G401 (cell line): ENCODE measurements around the gene TENM3. TPM values are rescaled to one million over a fixed set of nuclear protein-coding genes. Genes with fewer than 3 reads are reported as not detected.

ENCODE experiments used
- DNase-seq: peaks from one replicate; pipeline ENCODE4 v3.0.0-alpha.2; 2015; ENCODE audit warnings: low spot score
- in situ Hi-C: cut with HindIII; loops from 2 replicates; pipeline ENCODE4 v1.10.0; 2016; ENCODE audit warnings: low sequenced_read_pairs, mixed read lengths
- total RNA-seq: library from RNA; depleted of rRNA; stranded (reverse); fragments of >200 nt; shearing (Covaris generic); gene quantifications from 2 replicates; pipeline ENCODE4 v1.2.3, GENCODE V29; 2014

The TENM3 gene
- total RNA-seq, 1 experiment from 2014 or later = 0.03 TPM

DNA sequence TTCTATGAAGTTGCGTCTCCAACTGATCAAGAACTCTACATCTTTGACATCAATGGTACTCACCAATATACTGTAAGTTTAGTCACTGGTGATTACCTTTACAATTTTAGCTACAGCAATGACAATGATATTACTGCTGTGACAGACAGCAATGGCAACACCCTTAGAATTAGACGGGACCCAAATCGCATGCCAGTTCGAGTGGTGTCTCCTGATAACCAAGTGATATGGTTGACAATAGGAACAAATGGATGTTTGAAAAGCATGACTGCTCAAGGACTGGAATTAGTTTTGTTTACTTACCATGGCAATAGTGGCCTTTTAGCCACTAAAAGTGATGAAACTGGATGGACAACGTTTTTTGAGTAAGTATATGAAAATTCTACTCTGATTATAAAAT, 511.7 kb downstream of the TENM3 start:
- in situ Hi-C loops = no loop called here
- no peak for DNase-seq

DNA sequence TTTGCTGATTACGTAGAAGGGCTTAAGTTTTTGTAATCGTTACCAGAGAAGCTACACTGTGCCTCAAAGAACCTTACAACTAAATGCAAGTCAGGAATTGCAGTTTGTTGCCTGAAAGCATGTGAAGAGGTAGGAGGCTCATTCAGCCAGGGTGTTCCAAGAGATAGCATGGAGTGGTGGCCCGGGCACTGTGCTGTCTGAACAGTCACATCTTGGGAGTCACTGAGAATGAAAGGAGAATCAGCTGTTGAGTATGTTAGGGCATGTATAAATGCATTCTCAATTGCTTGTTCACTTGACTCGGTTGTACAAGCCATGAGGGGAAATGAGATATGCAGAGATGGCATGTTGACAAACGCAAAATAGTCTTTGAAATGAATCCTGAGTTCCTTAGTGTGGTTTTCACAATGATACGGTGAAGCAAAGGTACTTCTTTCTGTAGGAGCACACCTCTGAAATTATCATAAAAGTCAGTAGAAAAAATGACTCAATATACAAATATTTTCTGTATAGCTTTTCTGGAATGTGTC, 513.0 kb downstream of the TENM3 start:
- in situ Hi-C loops = no loop called here

GRCh38 chr4:182758273-182758672, 515.1 kb downstream of the TENM3 start:
- in situ Hi-C loops = no loop called here
- no peak for DNase-seq

More for the DNA sequence above, 513.0 kb downstream of the TENM3 start:
- DNase-seq = no peak

GRCh38 chr4:182760551-182761043, 517.4 kb downstream of the TENM3 start:
- no peak for DNase-seq

DNA sequence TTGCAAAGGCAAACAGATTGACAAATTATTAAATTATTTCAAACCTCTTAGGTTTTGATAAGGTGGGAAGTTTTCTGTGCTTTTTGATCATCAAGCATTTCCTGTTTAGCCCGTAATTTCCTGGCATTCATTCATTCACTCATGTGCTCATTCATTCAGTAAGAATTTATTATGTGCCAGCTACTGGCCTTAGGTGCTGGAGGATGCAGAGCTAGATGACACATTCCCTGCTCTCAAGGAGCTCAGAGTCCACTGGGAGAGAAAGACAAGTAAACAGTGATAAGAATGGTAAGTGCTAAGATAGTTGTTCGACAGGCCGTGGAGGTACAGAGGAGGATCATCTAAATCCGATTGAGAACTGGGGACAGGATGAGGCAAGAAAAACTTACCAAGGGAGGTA, 520.9 kb downstream of the TENM3 start:
- DNase-seq = no peak
- in situ Hi-C loops = no loop called here

More at GRCh38 chr4:182760551-182761043, 517.4 kb downstream of the TENM3 start:
- in situ Hi-C loops = no loop called here

- in situ Hi-C loops = no loop called here
- DNase-seq = no peak
Measured at GRCh38 chr4:182764642-182765041, 521.4 kb downstream of the TENM3 start.

- DNase-seq = no peak
- in situ Hi-C loops = no loop called here
Measured at GRCh38 chr4:182765987-182766856, 523.0 kb downstream of the TENM3 start.

- DNase-seq = no peak
- in situ Hi-C loops = no loop called here
Measured at GRCh38 chr4:182766857-182767250, 523.7 kb downstream of the TENM3 start.

DNA sequence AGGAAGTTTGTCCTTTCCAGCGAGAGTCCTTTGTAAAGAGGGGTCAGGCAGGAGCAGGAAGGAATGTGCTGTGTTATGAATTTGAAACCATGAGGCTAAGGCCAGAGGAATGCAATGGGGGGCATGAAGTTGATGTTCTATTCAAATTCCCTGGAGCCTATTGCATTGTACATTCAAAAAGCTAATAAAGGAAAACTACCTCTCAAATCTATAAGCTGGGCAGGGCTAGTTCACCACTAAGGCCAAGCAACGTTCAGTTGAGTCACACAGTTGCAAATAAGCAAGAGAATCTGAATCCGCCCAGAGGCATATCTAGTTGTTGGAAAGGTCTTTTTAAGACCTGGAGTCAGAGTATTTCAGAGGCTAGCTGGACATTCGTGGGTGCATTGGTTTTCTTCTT, 525.6 kb downstream of the TENM3 start:
- DNase-seq = no peak
- in situ Hi-C loops = no loop called here

DNA sequence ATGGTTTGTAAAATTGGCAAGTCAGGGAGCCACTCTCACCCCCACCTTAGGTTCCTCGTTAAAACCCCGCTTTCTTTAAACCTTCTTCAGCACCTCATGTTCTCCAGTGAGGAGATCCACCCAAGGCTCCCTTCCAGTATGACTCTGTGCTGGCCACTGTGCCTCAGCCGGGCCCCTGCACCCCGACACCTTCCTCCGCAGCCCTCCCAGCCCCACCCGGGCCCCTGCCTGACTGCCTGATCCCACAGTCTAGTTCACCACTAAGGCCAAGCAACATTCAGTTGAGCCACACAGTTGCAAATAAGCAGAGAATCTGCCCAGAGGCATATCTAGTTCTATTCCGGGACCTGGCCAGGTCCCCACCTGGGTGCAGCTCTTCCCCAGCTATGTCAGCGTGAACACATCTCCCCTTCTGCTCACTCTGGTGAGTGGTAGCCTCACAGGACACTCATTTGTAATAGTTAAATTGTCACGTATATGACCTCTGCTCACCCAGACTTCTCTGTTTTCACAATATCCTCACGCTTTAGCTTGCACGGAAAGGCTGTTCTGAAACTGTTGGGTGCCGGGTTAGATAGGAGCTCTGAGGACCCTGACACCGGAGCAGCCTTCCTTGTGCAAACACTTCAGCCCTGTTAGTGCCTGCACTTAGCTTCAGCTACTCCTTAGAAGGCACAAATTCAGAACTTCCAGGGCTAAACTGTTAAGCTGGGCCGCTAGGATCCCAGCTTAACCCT, 527.2 kb downstream of the TENM3 start:
- DNase-seq = no peak
- in situ Hi-C loops = no loop called here

DNA sequence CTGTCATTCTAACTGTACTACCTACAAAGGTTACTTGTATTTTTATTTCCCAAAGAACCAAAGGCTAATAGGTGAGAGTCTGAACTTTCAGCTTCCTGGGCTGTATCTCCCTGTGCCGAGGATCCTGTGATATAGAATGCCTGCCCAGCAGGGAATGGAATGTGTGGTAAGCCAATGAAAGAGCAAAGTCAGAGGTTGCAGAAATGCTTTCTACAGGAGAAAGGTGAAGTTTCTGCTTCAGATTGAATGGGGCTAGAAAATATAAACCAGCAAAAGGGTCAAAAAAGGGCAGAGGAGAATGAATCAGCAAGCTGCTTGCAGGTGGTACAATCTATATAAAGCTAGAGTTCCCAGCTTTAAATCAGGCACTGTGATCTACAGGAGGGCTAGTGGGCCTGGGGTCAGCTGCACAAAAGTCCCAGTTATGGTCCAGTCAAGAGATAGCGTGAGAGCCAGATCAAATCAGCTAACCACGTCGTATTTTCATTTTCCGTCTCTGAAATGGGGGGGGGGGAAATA, 527.9 kb downstream of the TENM3 start:
- in situ Hi-C loops = no loop called here
- DNase-seq = no peak

- in situ Hi-C loops = no loop called here
- no peak for DNase-seq
Measured at GRCh38 chr4:182775075-182775474, 531.9 kb downstream of the TENM3 start.

- no peak for DNase-seq
- in situ Hi-C loops = no loop called here
Measured at GRCh38 chr4:182776376-182777105, 533.3 kb downstream of the TENM3 start.

DNA sequence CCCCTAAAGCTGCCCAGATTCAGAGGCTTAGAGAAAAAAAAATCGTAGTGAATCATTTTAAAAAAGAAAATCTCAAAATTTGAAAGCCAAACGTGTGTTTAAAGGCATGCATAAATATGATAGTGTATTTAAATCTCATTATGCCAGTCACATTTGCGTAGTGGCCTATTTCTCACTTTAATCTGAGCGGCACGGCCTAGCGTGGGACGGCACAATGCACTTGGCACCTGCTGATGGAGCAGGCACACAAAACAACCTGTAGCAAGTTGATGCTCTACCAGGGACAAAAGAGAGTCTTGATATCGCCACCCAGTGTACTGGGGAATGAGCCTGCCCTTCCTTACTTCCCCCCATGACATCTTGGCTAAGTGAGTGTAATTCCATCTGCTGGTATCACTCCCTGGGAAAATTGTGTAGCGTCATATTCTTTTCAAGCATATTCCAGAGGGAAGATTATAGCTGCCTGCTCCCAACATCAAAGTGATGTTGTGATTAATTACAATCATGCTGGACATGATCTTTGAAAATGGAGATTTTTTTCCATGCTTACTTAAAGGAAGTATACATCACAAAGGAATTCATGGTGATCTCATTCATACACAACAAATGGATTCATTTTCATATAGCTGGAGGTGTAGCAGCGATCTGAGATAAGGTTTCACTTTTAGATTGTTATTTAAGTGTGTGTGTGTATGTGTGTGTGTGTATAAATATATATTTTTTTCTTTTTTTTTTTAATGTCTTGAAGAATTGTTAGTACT, 535.2 kb downstream of the TENM3 start:
- in situ Hi-C loops = no loop called here
- DNase-seq = no peak

GRCh38 chr4:182786991-182787390, 543.8 kb downstream of the TENM3 start:
- DNase-seq = no peak
- in situ Hi-C loops = no loop called here

- peak; percentile 39 for DNase-seq
Measured at GRCh38 chr4:182788201-182788600, 545.0 kb downstream of the TENM3 start.

DNA sequence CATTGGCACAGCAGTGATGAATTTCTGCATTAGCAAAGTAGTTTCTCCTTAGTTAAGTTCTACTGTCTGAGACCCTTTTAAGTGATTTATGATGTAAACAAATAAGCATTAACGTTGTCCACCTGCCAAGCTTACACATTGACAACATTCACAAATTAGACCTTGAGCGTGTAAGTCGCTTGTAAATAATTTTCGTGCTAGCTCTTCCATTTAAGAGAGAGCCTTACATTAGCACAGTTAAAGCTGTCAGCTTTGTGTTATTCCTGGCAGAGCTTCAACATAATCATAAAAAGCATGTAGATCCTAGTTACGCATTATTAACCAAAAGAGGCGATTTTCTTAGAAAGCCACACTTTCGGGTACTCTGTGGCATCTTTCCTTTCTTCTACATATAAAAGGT, 546.3 kb downstream of the TENM3 start:
- in situ Hi-C loops = no loop called here
- no peak for DNase-seq

More at GRCh38 chr4:182788201-182788600, 545.0 kb downstream of the TENM3 start:
- in situ Hi-C loops = no loop called here

GRCh38 chr4:182795446-182796238, 552.4 kb downstream of the TENM3 start:
- in situ Hi-C loops = no loop called here
- peak; percentile 35 for DNase-seq
